ENCODE data around the gene RPS6KA5. TPM values are rescaled to one million over a fixed set of nuclear protein-coding genes. Genes with fewer than 3 reads are reported as not detected.

The RPS6KA5 gene
- total RNA-seq, 1 experiment from 2014 or later, result 3.8 TPM

GRCh38 chr14:91067186-91067585 lies 6.7 kb upstream of the RPS6KA5 start:
- no peak for DNase-seq
- Histone ChIP-seq H4K8ac (replicated peaks; ENCODE audit: insufficient read length, low read depth, low read length) (no peak overlapping the region), H3K79me1 (ENCODE audit: insufficient read depth, low read depth, low read length, poor library complexity, severe bottlenecking) (no peaks in the 10 kb centered on the region), H3K4me1 (ENCODE audit: insufficient read depth, low read length) (no peaks in the 10 kb centered on the region), H3T11ph (ENCODE audit: low read length) (no peak overlapping the region), H3K27ac (ENCODE audit: insufficient read length, low read depth, low read length) (no peak overlapping the region), H4K20me1 (ENCODE audit: control insufficient read depth, insufficient read depth, insufficient read length) (no peaks in the 10 kb centered on the region), H2AFZ (ENCODE audit: low read length) (no peak overlapping the region), H3K18ac (ENCODE audit: insufficient read length, low read depth, low read length) (no peak overlapping the region), H3K9me3 (ENCODE audit: control insufficient read depth, low read depth, low read length) (no peaks in the 10 kb centered on the region), H3K4ac (ENCODE audit: low read depth, low read length) (no peak overlapping the region), H4K5ac (ENCODE audit: insufficient read length, low read depth, low read length) (no peak overlapping the region), H3K23ac (ENCODE audit: insufficient read length, low read depth, low read length) (no peak overlapping the region), H2BK12ac (ENCODE audit: insufficient read length, low read depth, low read length) (no peak overlapping the region), H3K27me3 (ENCODE audit: insufficient read depth, low read length) (no peaks in the 10 kb centered on the region), H2BK120ac (ENCODE audit: low read depth, low read length, poor library complexity, severe bottlenecking) (no peak overlapping the region), H2AK5ac (ENCODE audit: insufficient read length, low read length) (no peak overlapping the region), H2BK15ac (ENCODE audit: low read depth, low read length) (no peak overlapping the region), H2BK5ac (ENCODE audit: insufficient read length, low read length) (no peak overlapping the region), H2BK20ac (ENCODE audit: low read depth, low read length, poor library complexity, severe bottlenecking) (no peak overlapping the region), H3K14ac (ENCODE audit: insufficient read depth, low read length) (no peak overlapping the region), H3K23me2 (ENCODE audit: insufficient read length, low read depth, low read length, poor library complexity, severe bottlenecking) (no peaks in the 10 kb centered on the region), H3K56ac (ENCODE audit: insufficient read length, low read depth, low read length) (no peak overlapping the region), H3K4me2 (ENCODE audit: insufficient read depth, insufficient read length, low read length) (no peak overlapping the region), H3K79me2 (ENCODE audit: insufficient read depth, low read length) (no peaks in the 10 kb centered on the region), H3K9ac (ENCODE audit: extremely low read depth, insufficient read length, low read length) (no peak overlapping the region), H4K91ac (ENCODE audit: insufficient read length, low read depth, low read length) (no peak overlapping the region)
- no CpG with 5 or more reads among the region's 1 CpG for WGBS (ENCODE audit: extremely low coverage, insufficient read length, low lambda C conversion rate)
- Mint-ChIP-seq H3K36me3 (ENCODE audit: insufficient read depth in 1 of 3, low read depth in 3 of 3) (no peaks in the 10 kb centered on the region), H3K4me1 (0 out of 4 replicates have a peak, but pooled peaks cover 0 to 2% of the 10 kb centered on the region in 2 experiments), H3K27ac (no peak overlapping the region), H3K27me3 (ENCODE audit: low read depth) (no peaks in the 10 kb centered on the region), H3K9me3 (peaks cover 0 to 3% of the 10 kb centered on the region in 2 experiments; a peak in 1 of 5 replicates), H3K4me3 (no peak overlapping the region)
- no peak for TF ChIP-seq CTCF (conservative IDR thresholded peaks at IDR 0.05)
